B cell (primary cell): ENCODE data around the gene LRRC66. TPM values are rescaled to one million over a fixed set of nuclear protein-coding genes. Genes with fewer than 3 reads are reported as not detected.

Experiments
- ATAC-seq: fragments of 200-7000 bp; cut with Tn5 transposase; one replicate; pipeline ENCODE4 v1.10.0; 2021; ENCODE audit warnings: low read depth, mild to moderate bottlenecking, moderate number of reproducible peaks, moderate library complexity
- CTCF ChIA-PET: fragments of 350-600 bp; sonication (Branson Sonifier 250); formaldehyde crosslinking; loops from one replicate; lab custom pipeline; 2021; ENCODE audit warnings: antibody characterized with exemption, inconsistent platforms; lab: Charles Lee
- POLR2A ChIA-PET: fragments of 350-600 bp; sonication (Branson Sonifier 250); formaldehyde crosslinking; loops from one replicate; lab custom pipeline; 2021; ENCODE audit warnings: antibody characterized with exemption; lab: Charles Lee
- DNase-seq: peaks from one replicate; pipeline ENCODE4 v3.0.0; 2013
- H2AFZ ChIP-seq: 2 replicates; pipeline ENCODE4 v1.6.1; 2012; ENCODE audit warnings: mild to moderate bottlenecking, low read depth, low read length; ENCODE audit not compliant: insufficient read depth, poor library complexity, severe bottlenecking
- H3K27ac ChIP-seq, 2 donors: 1 replicate in 1 of 2; 2 replicates in 1 of 2; pipeline ENCODE4 v1.5.1; 2012 to 2013; ENCODE audit warnings: low read length in 2 of 2, mild to moderate bottlenecking in 2 of 2, moderate library complexity in 1 of 2
- H3K27me3 ChIP-seq, 4 experiments: fragments of 200-600 bp in 1 of 4; sonication (generic) in 1 of 4; replicated peaks in 1 of 4; 1 replicate in 2 of 4; 2 replicates in 2 of 4; pipeline versions ENCODE4 v1.6.1 to v1.7.0; 2013 to 2016; ENCODE audit warnings: low read length in 3 of 4, mild to moderate bottlenecking in 2 of 4, mixed read lengths in 1 of 4, moderate library complexity in 1 of 4; ENCODE audit not compliant: insufficient read depth in 4 of 4, control insufficient read depth in 3 of 4; ENCODE audit errors: control extremely low read depth in 1 of 4
- H3K36me3 ChIP-seq, 2 experiments: replicated peaks in 1 of 2; 1 replicate in 1 of 2; 2 replicates in 1 of 2; pipeline versions ENCODE4 v1.6.1 to v1.7.1; 2013; ENCODE audit warnings: low read length in 1 of 2; ENCODE audit not compliant: insufficient read depth in 2 of 2, control insufficient read depth in 1 of 2; ENCODE audit errors: control extremely low read depth in 1 of 2, extremely low read depth in 1 of 2
- H3K4me1 ChIP-seq, 2 donors: fragments of 200-600 bp in 1 of 2; sonication (generic) in 1 of 2; 1 replicate in 1 of 2; 2 replicates in 1 of 2; pipeline versions ENCODE4 v1.5.1 to v1.6.1; 2013 to 2017; ENCODE audit warnings: low read length in 2 of 2; ENCODE audit not compliant: control insufficient read depth in 2 of 2, insufficient read depth in 2 of 2
- H3K4me2 ChIP-seq: replicated peaks from 2 replicates; pipeline ENCODE3; 2012; ENCODE audit warnings: mild to moderate bottlenecking, low read depth, low read length; ENCODE audit not compliant: poor library complexity, severe bottlenecking
- H3K4me3 ChIP-seq, 5 experiments: fragments of 200-600 bp in 1 of 5; sonication (generic) in 1 of 5; 1 replicate in 3 of 5; 2 replicates in 2 of 5; pipeline versions ENCODE4 v1.5.1 to v1.7.0; 2011 to 2016; ENCODE audit warnings: low read length in 4 of 5, mild to moderate bottlenecking in 4 of 5, low read depth in 2 of 5, control low read depth in 1 of 5, moderate library complexity in 1 of 5; ENCODE audit not compliant: insufficient read depth in 1 of 5; ENCODE audit errors: control extremely low read depth in 1 of 5, extremely low read depth in 1 of 5
- H3K79me2 ChIP-seq: fragments of 200-600 bp; sonication (generic); one replicate; pipeline ENCODE4 v1.6.0; 2016; ENCODE audit warnings: low read length; ENCODE audit not compliant: control insufficient read depth, insufficient read depth
- H3K9ac ChIP-seq: fragments of 200-600 bp; sonication (generic); 2 replicates; pipeline ENCODE4 v1.6.1; 2017; ENCODE audit warnings: mild to moderate bottlenecking, low read length, moderate library complexity
- H3K9me3 ChIP-seq, 3 donors: one replicate each; pipeline versions ENCODE4 v1.6.1 to v1.7.1; 2013; ENCODE audit warnings: low read length in 2 of 3; ENCODE audit not compliant: control insufficient read depth in 2 of 3, insufficient read depth in 1 of 3; ENCODE audit errors: control extremely low read depth in 1 of 3
- H4K20me1 ChIP-seq: 2 replicates; pipeline ENCODE4 v1.6.0; 2012; ENCODE audit warnings: mild to moderate bottlenecking, low read length; ENCODE audit not compliant: insufficient read depth, control insufficient read depth, poor library complexity, severe bottlenecking
- H3K27ac Mint-ChIP-seq: one replicate; pipeline ENCODE4 v1.8.0; 2021; ENCODE audit warnings: mixed read lengths
- H3K27me3 Mint-ChIP-seq: one replicate; pipeline ENCODE4 v1.8.0; 2021; ENCODE audit warnings: mixed read lengths
- H3K4me1 Mint-ChIP-seq: one replicate; pipeline ENCODE4 v1.8.0; 2021; ENCODE audit warnings: mixed read lengths
- H3K4me3 Mint-ChIP-seq: one replicate; pipeline ENCODE4 v1.8.0; 2021; ENCODE audit warnings: mixed read lengths
- H3K9me3 Mint-ChIP-seq: one replicate; pipeline ENCODE4 v1.8.0; 2022; ENCODE audit warnings: mixed read lengths; ENCODE audit not compliant: insufficient read depth
- CTCF ChIP-seq: fragments of 200-600 bp; IDR thresholded peaks from one replicate; pipeline ENCODE4 v1.8.0; 2022; ENCODE audit warnings: antibody characterized with exemption, mild to moderate bottlenecking
- EZH2 ChIP-seq: IDR thresholded peaks from 2 replicates; pipeline ENCODE4 v1.6.1; 2012; ENCODE audit warnings: borderline replicate concordance, low read depth, mild to moderate bottlenecking, moderate library complexity, low read length; ENCODE audit not compliant: insufficient read depth, poor library complexity, severe bottlenecking
- intact Hi-C: fragments of 100-400 bp; cut with micrococcal nuclease; formaldehyde crosslinking; loops from one replicate; pipeline ENCODE4 v1.10.0; 2022
- polyA plus RNA-seq: library from polyadenylated mRNA; depleted of rRNA; stranded (reverse); fragments of >200 nt; gene quantifications from 2 replicates; pipeline ENCODE4 v1.2.3, GENCODE V29; 2012
- total RNA-seq, 2 donors: library from RNA; stranded (reverse); fragments of 120-200 nt in 1 of 2; gene quantifications; 1 replicate in 1 of 2; 2 replicates in 1 of 2; pipeline versions ENCODE4 v1.2.3 to v1.2.4, GENCODE V29; 2013 to 2022

The LRRC66 gene
- total and polyA plus RNA-seq, 2 donors (not counting 1 experiment from before 2014, with no cell fraction given): 0.37 to 0.44 TPM

GRCh38 chr4:51998837-51999236 lies 21.3 kb downstream of the LRRC66 start:
- Histone ChIP-seq H3K4me1 (no peaks in the 10 kb centered on the region), H4K20me1 (no peaks in the 10 kb centered on the region), H3K4me3 (no peak overlapping the region), H3K36me3 (no peaks in the 10 kb centered on the region), H3K9ac (no peak overlapping the region), H3K79me2 (no peaks in the 10 kb centered on the region), H3K27me3 (no peaks in the 10 kb centered on the region), H3K9me3 (peaks cover 0 to 6% (median 0%) of the 10 kb centered on the region in 3 donors), H2AFZ (no peak overlapping the region), H3K27ac (no peak overlapping the region), H3K4me2 (no peak overlapping the region)
- DNase-seq: no peak
- Mint-ChIP-seq H3K27me3 (no peaks in the 10 kb centered on the region), H3K4me1 (no peaks in the 10 kb centered on the region), H3K4me3 (no peak overlapping the region), H3K27ac (no peak overlapping the region), H3K9me3 (no peaks in the 10 kb centered on the region)
- TF ChIP-seq CTCF (no peak), EZH2 (no peak)
- CTCF ChIA-PET: no interaction called here
- intact Hi-C loops: no loop called here
- POLR2A ChIA-PET: no interaction called here
- ATAC-seq: no peak

DNA sequence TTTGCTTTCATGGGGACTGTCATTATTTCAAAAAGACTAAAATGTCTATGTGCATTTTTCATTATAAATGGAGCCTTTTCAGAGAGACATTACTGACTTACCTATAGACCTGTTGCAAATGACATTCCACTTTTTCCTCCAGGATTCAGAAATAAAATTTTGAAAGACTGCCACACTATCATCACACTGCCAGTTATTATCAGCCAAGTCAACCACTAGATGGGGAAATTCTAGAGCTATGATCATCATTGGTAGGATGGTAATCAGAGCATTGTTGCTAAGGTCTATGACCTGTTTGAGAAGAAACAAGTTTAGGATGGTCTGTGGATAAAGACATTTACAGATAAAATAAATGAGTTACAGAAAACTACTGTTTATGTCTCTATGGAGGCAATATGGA lies 22.5 kb downstream of the LRRC66 start:
- Histone ChIP-seq H3K27me3 (no peaks in the 10 kb centered on the region), H3K4me2 (no peak overlapping the region), H3K79me2 (no peaks in the 10 kb centered on the region), H2AFZ (no peak overlapping the region), H3K4me1 (no peaks in the 10 kb centered on the region), H3K9me3 (peaks cover 0 to 6% (median 0%) of the 10 kb centered on the region in 3 donors), H4K20me1 (no peaks in the 10 kb centered on the region), H3K27ac (no peak overlapping the region), H3K4me3 (no peak overlapping the region), H3K36me3 (no peaks in the 10 kb centered on the region), H3K9ac (no peak overlapping the region)
- ChIA-PET POLR2A (no interaction called here), CTCF (no interaction called here)
- Mint-ChIP-seq H3K27me3 (peaks cover 3% of the 10 kb centered on the region), H3K4me3 (no peak overlapping the region), H3K4me1 (no peaks in the 10 kb centered on the region), H3K9me3 (no peaks in the 10 kb centered on the region), H3K27ac (no peak overlapping the region)
- intact Hi-C loops: no loop called here
- DNase-seq (no peak), ATAC-seq (no peak)
- no peak for TF ChIP-seq CTCF
- TF ChIP-seq EZH2: no peak
